ENCODE results near the gene TRPM8. TPM values are rescaled to one million over a fixed set of nuclear protein-coding genes. Genes with fewer than 3 reads are reported as not detected.

The TRPM8 gene
- total RNA-seq, 2 donors from 2014 or later: 71.1 to 71.3 TPM

GRCh38 chr2:233977296-233977837 is 60.2 kb downstream of the TRPM8 start:
- Histone ChIP-seq H3K4me1 (replicated peaks) (no peaks in the 10 kb centered on the region), H3K27ac (no peak overlapping the region), H3K4me3 (no peak overlapping the region), H3K36me3 (no peaks in the 10 kb centered on the region), H3K27me3 (replicated peaks; ENCODE audit: insufficient read depth) (no peaks in the 10 kb centered on the region), H3K9me3 (no peaks in the 10 kb centered on the region)
- intact Hi-C loops (cut with DNase I): loop anchor here (5.0 to 10.0 kb wide), 2 partner anchors 525 to 567 kb away; no protein-coding TSS in a partner anchor
- DNase-seq (ENCODE audit: low spot score): no peak
- TF ChIP-seq POLR2AphosphoS5 (IDR thresholded peaks at IDR 0.05) (no peak), POLR2A (IDR thresholded peaks at IDR 0.05) (no peak), CTCF (IDR thresholded peaks at IDR 0.05) (no peak)
- 71% methylated on average over 8 of the region's 8 CpGs for WGBS

- H3K27ac ChIP-seq: no peak overlapping the region
- H3K27me3 ChIP-seq (replicated peaks; ENCODE audit: insufficient read depth): no peaks in the 10 kb centered on the region
- H3K4me1 ChIP-seq (replicated peaks): no peaks in the 10 kb centered on the region
- TF ChIP-seq POLR2A (IDR thresholded peaks at IDR 0.05) (no peak), CTCF (IDR thresholded peaks at IDR 0.05) (no peak), POLR2AphosphoS5 (IDR thresholded peaks at IDR 0.05) (no peak)
- intact Hi-C loops (cut with DNase I): loop anchor here (5.0 to 10.0 kb wide), 2 partner anchors 523 to 565 kb away; no protein-coding TSS in a partner anchor
- DNase-seq (ENCODE audit: low spot score): no peak
- H3K36me3 ChIP-seq: no peaks in the 10 kb centered on the region
- 64% methylated on average over 4 of the region's 4 CpGs for WGBS
- H3K9me3 ChIP-seq: no peaks in the 10 kb centered on the region
- H3K4me3 ChIP-seq: no peak overlapping the region
Observed at GRCh38 chr2:233979748-233980147, 62.6 kb downstream of the TRPM8 start.

GRCh38 chr2:233980955-233981561 is 63.9 kb downstream of the TRPM8 start:
- DNase-seq (ENCODE audit: low spot score): no peak
- 89% methylated on average over 5 of the region's 5 CpGs for WGBS
- TF ChIP-seq POLR2AphosphoS5 (IDR thresholded peaks at IDR 0.05) (no peak), POLR2A (IDR thresholded peaks at IDR 0.05) (no peak), CTCF (IDR thresholded peaks at IDR 0.05) (no peak)
- no peak overlapping the region for H3K27ac ChIP-seq
- H3K36me3 ChIP-seq: no peaks in the 10 kb centered on the region
- no peaks in the 10 kb centered on the region for H3K4me1 ChIP-seq (replicated peaks)
- H3K27me3 ChIP-seq (replicated peaks; ENCODE audit: insufficient read depth): no peaks in the 10 kb centered on the region
- intact Hi-C loops (cut with DNase I): no loop called here
- no peaks in the 10 kb centered on the region for H3K9me3 ChIP-seq
- H3K4me3 ChIP-seq: no peak overlapping the region

- Histone ChIP-seq H3K27ac (no peak overlapping the region), H3K4me1 (replicated peaks) (no peaks in the 10 kb centered on the region), H3K4me3 (no peak overlapping the region), H3K36me3 (no peaks in the 10 kb centered on the region), H3K9me3 (no peaks in the 10 kb centered on the region), H3K27me3 (replicated peaks; ENCODE audit: insufficient read depth) (no peaks in the 10 kb centered on the region)
- 80% methylated on average over 9 of the region's 9 CpGs for WGBS
- DNase-seq (ENCODE audit: low spot score): no peak
- TF ChIP-seq CTCF (IDR thresholded peaks at IDR 0.05) (no peak), POLR2AphosphoS5 (IDR thresholded peaks at IDR 0.05) (no peak), POLR2A (IDR thresholded peaks at IDR 0.05) (no peak)
- intact Hi-C loops (cut with DNase I): no loop called here
Observed at GRCh38 chr2:233981574-233982420, 64.6 kb downstream of the TRPM8 start.

All from prostate gland (tissue), 2 donors.